ENCODE data around the gene UNG.

DNA sequence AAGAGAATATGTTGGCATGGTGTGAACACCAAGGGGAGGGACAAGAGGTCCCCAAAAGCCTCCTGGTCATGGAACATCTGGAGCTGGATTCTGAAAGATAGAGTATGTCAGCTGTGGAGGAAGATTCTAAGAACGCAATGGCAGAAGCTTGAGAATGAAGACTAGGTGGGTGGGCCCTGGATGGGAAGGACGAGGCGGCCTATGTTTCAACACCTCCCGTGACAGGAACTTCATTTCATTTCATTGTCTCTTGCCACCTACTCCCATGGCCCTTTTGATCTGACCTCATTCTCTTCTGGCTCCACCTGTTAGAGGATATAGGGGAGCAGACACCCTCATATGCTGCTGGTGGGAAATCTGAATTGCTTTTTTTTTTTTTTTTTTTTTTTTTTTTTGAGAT is 3.3 kb downstream of the UNG start:
- no peak for TF ChIP-seq EZH2 (IDR thresholded peaks at IDR 0.05; ENCODE audit: borderline replicate concordance, insufficient read depth, low read depth, low read length, poor library complexity, severe bottlenecking)
- TF ChIP-seq, protein P1, sequence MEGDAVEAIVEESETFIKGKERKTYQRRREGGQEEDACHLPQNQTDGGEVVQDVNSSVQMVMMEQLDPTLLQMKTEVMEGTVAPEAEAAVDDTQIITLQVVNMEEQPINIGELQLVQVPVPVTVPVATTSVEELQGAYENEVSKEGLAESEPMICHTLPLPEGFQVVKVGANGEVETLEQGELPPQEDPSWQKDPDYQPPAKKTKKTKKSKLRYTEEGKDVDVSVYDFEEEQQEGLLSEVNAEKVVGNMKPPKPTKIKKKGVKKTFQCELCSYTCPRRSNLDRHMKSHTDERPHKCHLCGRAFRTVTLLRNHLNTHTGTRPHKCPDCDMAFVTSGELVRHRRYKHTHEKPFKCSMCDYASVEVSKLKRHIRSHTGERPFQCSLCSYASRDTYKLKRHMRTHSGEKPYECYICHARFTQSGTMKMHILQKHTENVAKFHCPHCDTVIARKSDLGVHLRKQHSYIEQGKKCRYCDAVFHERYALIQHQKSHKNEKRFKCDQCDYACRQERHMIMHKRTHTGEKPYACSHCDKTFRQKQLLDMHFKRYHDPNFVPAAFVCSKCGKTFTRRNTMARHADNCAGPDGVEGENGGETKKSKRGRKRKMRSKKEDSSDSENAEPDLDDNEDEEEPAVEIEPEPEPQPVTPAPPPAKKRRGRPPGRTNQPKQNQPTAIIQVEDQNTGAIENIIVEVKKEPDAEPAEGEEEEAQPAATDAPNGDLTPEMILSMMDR (IDR thresholded peaks at IDR 0.05), result no peak
